Astrocyte of the spinal cord (primary cell): ENCODE measurements around the gene TCEAL6.
"Not testable (repeated sequence)": the region's sequence is repeated elsewhere in the genome, so short reads cannot be mapped to it uniquely, and the experiment has no call there.

ENCODE experiments used
- DNase-seq: peaks from one replicate; pipeline ENCODE4 v3.0.0; 2011; ENCODE audit warnings: low read depth, low spot score
- H3K4me3 ChIP-seq: 2 replicates; pipeline ENCODE4 v1.5.1; 2011; ENCODE audit warnings: low read depth, mild to moderate bottlenecking, low read length, moderate library complexity
- CTCF ChIP-seq: IDR thresholded peaks from 2 replicates; pipeline ENCODE4 v1.5.1; 2012; ENCODE audit warnings: low read depth, mild to moderate bottlenecking, low read length, inconsistent platforms
- in situ Hi-C: cut with HindIII; loops from 2 replicates; pipeline ENCODE4 v1.10.0; 2017; ENCODE audit warnings: low sequenced_read_pairs

TCEAL6 gene

GRCh38 chrX:102142274-102142673 is at the start of gene TCEAL6:
Gene TCEAL6, minus strand, starts transcription at chrX:102142481.
- in situ Hi-C loops, DNase-seq, H3K4me3 ChIP-seq: not testable (repeated sequence)

GRCh38 chrX:102185967-102186720 is 43.9 kb upstream of the TCEAL6 start:
- no peak overlapping the region for H3K4me3 ChIP-seq
- TF ChIP-seq CTCF, result no peak
- no peak for DNase-seq
- in situ Hi-C loops, result no loop called here

- in situ Hi-C loops, result no loop called here
- peak; percentile 9 for DNase-seq
- TF ChIP-seq CTCF, result no peak
- peak within 1 kb of the TSS; percentile 32 for H3K4me3 ChIP-seq
These were observed 13.5 kb upstream of the TCEAL6 start, which contains the start of gene BEX5 for GRCh38 chrX:102155806-102156179. Gene BEX5, minus strand, starts transcription at chrX:102155977. Its CDS starts 1,712 bp downstream, at chrX:102154265.

- in situ Hi-C loops, result no loop called here
- DNase-seq, result no peak
- H3K4me3 ChIP-seq, result peak overlapping the region; percentile 32
- TF ChIP-seq CTCF, result no peak
These were observed 12.9 kb upstream of the TCEAL6 start for GRCh38 chrX:102154900-102155805.

- TF ChIP-seq CTCF, result no peak
- H3K4me3 ChIP-seq, result no peak overlapping the region
- in situ Hi-C loops, result no loop called here
- DNase-seq, result no peak
These were observed 12.1 kb upstream of the TCEAL6 start for GRCh38 chrX:102154218-102154860.

DNA sequence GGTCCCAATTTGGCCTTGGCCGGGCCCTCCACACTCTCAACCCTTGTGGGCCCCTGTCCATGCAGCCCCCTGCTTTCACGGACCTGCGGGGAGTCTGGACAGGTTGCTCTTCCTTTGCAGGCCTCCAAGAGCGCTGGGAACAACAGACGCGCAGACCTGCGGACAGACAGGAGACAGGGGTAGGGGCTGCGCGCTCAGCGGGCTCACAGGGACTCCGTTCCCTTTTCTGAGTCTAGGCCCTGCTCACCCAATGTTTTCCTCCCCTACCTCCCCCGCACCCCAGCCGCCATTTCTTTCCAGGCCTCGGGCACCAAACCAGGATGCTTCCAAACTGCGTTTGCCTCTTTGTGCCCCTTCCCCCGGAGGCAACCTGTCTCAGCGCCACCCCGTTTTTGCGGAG is 650 bp downstream of the TCEAL6 start:
- DNase-seq, H3K4me3 ChIP-seq, in situ Hi-C loops: not testable (repeated sequence)

DNA sequence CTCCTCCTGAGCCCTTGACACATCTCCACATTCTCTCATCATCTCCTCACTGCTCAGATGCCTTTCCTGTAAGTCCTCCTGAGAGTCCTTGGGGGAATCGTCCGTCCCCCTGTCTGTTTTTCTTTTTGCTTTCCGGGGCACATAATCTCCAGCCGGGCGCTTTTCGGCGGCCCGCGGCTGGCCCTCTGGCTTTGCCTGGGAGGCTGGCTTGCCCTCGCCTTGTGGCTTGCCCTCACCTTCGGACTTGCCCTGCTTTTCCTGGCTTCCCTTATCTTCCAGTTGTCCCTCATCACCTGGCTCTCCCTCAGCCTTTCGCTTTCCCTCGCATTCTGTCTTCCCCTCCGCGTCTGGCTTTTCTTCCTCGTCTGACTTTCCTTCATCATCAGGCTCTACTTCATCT is 1.4 kb downstream of the TCEAL6 start:
- in situ Hi-C loops, DNase-seq: not testable (repeated sequence)

More for the DNA sequence above, 1.4 kb downstream of the TCEAL6 start:
- H3K4me3 ChIP-seq, result not testable (repeated sequence)
